Activated CD8-positive, alpha-beta T cell treated with anti-CD3 and anti-CD28 coated beads for 36 hours (primary cell): ENCODE measurements around the gene DZANK1. TPM values are rescaled to one million over a fixed set of nuclear protein-coding genes. Genes with fewer than 3 reads are reported as not detected.

Experiments used
- ATAC-seq: fragments of 200-7000 bp; cut with Tn5 transposase; one replicate; pipeline ENCODE4 v1.10.0; 2021; ENCODE audit warnings: mild to moderate bottlenecking, moderate library complexity
- CTCF ChIA-PET: fragments of 350-600 bp; sonication (Branson Sonifier 250); formaldehyde crosslinking; loops from one replicate; lab custom pipeline; 2021; ENCODE audit warnings: antibody characterized with exemption; lab: Charles Lee
- POLR2A ChIA-PET: fragments of 350-600 bp; sonication (Branson Sonifier 250); formaldehyde crosslinking; loops from one replicate; lab custom pipeline; 2021; ENCODE audit warnings: antibody characterized with exemption; lab: Charles Lee
- DNase-seq: peaks from one replicate; pipeline ENCODE4 v3.0.0-alpha.2; 2020
- H3K27ac Mint-ChIP-seq: one replicate; pipeline ENCODE4 v1.8.0; 2021; ENCODE audit warnings: mild to moderate bottlenecking, mixed read lengths
- H3K27me3 Mint-ChIP-seq: one replicate; pipeline ENCODE4 v1.8.0; 2021; ENCODE audit warnings: mixed read lengths
- H3K36me3 Mint-ChIP-seq: one replicate; pipeline ENCODE4 v1.8.0; 2021; ENCODE audit warnings: low read depth, mixed read lengths
- H3K4me1 Mint-ChIP-seq: one replicate; pipeline ENCODE4 v1.8.0; 2021; ENCODE audit warnings: low read depth, mixed read lengths
- H3K4me3 Mint-ChIP-seq: one replicate; pipeline ENCODE4 v1.8.0; 2021; ENCODE audit warnings: mild to moderate bottlenecking, moderate library complexity, mixed read lengths
- H3K9me3 Mint-ChIP-seq: one replicate; pipeline ENCODE4 v1.8.0; 2021; ENCODE audit warnings: mixed read lengths
- intact Hi-C: fragments of 100-400 bp; cut with micrococcal nuclease; formaldehyde crosslinking; loops from one replicate; pipeline ENCODE4 v1.10.0; 2022
- total RNA-seq, 2 experiments: library from RNA; stranded (reverse); gene quantifications; one replicate each; pipeline ENCODE4 v1.2.3, GENCODE V29; 2021
- TF ChIP-seq, protein P1 (sequence below): fragments of 200-600 bp; IDR thresholded peaks from one replicate; pipeline ENCODE4 v1.8.0; 2022; ENCODE audit warnings: antibody characterized with exemption, mild to moderate bottlenecking

The DZANK1 gene
- total RNA-seq, 2 experiments from 2014 or later, result 1.4 to 1.8 TPM

DNA sequence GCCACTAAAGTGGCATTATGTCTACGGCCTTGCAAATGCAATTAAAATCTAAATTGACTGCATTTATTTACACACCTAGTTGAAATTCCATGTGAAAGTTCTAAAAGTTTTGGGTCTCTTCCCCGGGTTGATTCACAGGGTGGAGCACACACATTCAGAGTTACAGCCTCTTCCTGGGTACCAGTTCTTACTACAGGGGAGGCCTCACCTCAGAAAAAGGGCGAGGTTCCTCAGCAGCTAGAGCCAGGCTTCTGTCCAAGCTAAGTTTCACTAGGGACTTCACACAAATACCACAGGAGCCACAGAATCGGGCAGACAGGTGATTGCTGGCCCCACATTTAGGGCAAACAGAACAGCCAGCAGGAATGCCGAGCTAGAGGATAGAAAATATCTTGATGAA lies 52.7 kb downstream of the DZANK1 start:
- POLR2A ChIA-PET, result no interaction called here
- CTCF ChIA-PET, result interaction anchor here (0.6 to 1.6 kb wide), 6 partner anchors 8 to 94 kb away, joined by 3 to 6 read pairs (median 4); partner anchors contain the start of genes DZANK1 and POLR3F
- intact Hi-C loops, result no loop called here

DNA sequence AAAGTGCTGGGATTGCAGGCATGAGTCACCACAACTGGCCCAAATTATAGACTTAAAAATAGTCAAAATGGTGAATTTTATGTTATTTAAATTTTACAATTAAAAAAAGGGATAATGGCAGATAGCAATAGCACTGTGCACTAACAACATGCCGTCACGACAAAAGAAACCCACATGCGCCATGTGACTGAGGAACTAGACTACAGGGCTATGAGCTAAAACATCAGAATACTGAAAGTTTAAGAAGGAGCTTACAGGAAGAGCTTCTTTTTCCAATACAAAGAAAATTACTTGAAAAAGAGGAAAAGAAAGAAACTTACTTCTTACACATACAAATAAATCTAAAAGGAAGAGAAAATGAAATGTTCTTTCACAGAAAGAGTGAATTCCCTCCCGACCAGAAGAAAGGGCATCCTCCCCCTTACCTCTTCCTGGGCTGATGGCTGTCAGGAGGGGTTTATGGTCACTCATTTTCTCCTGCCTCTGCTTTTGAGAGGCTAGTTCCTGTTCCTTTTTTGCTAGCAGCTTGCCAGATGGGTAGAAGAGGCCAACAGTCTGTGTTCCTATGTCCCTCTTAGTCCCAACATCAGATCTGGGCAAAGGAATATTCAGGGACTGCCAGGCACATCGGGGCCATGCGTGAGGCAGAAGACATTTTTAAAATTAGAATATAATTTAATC lies 54.5 kb downstream of the DZANK1 start:
- TF ChIP-seq, protein P1, sequence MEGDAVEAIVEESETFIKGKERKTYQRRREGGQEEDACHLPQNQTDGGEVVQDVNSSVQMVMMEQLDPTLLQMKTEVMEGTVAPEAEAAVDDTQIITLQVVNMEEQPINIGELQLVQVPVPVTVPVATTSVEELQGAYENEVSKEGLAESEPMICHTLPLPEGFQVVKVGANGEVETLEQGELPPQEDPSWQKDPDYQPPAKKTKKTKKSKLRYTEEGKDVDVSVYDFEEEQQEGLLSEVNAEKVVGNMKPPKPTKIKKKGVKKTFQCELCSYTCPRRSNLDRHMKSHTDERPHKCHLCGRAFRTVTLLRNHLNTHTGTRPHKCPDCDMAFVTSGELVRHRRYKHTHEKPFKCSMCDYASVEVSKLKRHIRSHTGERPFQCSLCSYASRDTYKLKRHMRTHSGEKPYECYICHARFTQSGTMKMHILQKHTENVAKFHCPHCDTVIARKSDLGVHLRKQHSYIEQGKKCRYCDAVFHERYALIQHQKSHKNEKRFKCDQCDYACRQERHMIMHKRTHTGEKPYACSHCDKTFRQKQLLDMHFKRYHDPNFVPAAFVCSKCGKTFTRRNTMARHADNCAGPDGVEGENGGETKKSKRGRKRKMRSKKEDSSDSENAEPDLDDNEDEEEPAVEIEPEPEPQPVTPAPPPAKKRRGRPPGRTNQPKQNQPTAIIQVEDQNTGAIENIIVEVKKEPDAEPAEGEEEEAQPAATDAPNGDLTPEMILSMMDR, result no peak
- DNase-seq, result no peak
- H3K27ac Mint-ChIP-seq, result no peak overlapping the region
- no peak for ATAC-seq
- POLR2A ChIA-PET, result no interaction called here
- no peak overlapping the region for H3K4me3 Mint-ChIP-seq
- no peaks in the 10 kb centered on the region for H3K36me3 Mint-ChIP-seq
- no peaks in the 10 kb centered on the region for H3K27me3 Mint-ChIP-seq
- intact Hi-C loops, result no loop called here
- peaks cover 3% of the 10 kb centered on the region for H3K4me1 Mint-ChIP-seq
- H3K9me3 Mint-ChIP-seq, result no peaks in the 10 kb centered on the region
- CTCF ChIA-PET, result interaction anchor here (1.2 to 1.3 kb wide), 2 partner anchors 13 to 148 kb away, joined by 3 to 4 read pairs; no protein-coding TSS in a partner anchor

More for the DNA sequence above, 52.7 kb downstream of the DZANK1 start:
- H3K9me3 Mint-ChIP-seq, result no peaks in the 10 kb centered on the region
- H3K27ac Mint-ChIP-seq, result no peak overlapping the region
- H3K4me1 Mint-ChIP-seq, result peaks cover 3% of the 10 kb centered on the region
- no peaks in the 10 kb centered on the region for H3K27me3 Mint-ChIP-seq
- DNase-seq (no peak), ATAC-seq (no peak)
- TF ChIP-seq, protein P1, result no peak
- H3K4me3 Mint-ChIP-seq, result no peak overlapping the region
- no peaks in the 10 kb centered on the region for H3K36me3 Mint-ChIP-seq

DNA sequence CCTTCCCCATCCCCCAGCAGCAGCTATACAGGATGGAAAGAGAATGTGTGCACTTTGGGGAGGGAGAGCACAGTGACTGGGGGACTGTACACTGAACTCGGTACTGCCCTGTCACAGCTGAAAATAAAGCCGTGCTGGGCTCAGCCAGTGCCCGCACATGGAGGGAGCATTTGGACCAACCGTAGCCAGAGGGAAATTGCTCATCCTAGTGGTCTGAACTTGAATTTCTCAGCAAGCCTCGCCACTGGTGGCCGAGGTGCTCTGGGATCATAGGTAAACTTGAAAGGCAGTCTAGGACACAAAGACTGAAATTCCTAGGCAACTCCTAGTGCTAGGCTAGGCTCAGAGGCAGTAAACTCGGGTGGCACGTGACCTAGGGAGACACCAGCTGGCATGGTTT lies 61.0 kb downstream of the DZANK1 start:
- no peaks in the 10 kb centered on the region for H3K4me1 Mint-ChIP-seq

DNA sequence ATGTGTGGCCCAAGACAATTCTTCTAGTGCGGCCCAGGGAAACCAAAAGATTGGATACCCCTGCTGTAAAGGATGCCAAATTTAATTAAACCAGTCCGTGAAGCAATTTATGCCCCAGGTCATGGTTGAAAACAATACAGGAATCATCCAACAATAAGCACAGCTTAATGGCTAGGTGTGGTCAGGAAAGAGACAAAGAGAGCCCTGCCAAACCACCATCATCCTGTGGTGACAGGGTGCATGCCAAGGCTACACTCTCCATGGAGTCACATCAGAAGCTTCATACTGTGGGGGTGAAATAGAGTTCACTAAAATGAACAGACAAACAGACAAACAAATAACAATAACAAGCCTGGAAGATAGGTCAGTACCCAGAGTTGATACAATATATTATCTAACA lies 62.7 kb downstream of the DZANK1 start:
- Mint-ChIP-seq H3K27ac (no peak overlapping the region), H3K36me3 (peaks cover 4% of the 10 kb centered on the region), H3K27me3 (no peaks in the 10 kb centered on the region), H3K9me3 (no peaks in the 10 kb centered on the region), H3K4me3 (no peak overlapping the region), H3K4me1 (no peaks in the 10 kb centered on the region)
- ChIA-PET POLR2A (no interaction called here), CTCF (interaction anchor here (0.6 to 1.4 kb wide), 2 partner anchors 9 to 26 kb away, joined by 3 read pairs; no protein-coding TSS in a partner anchor)
- no peak for ATAC-seq
- intact Hi-C loops, result no loop called here
- TF ChIP-seq, protein P1, result no peak
- DNase-seq, result no peak

More for the DNA sequence above, 61.0 kb downstream of the DZANK1 start:
- Mint-ChIP-seq H3K4me3 (no peak overlapping the region), H3K27me3 (no peaks in the 10 kb centered on the region), H3K36me3 (peaks cover 2% of the 10 kb centered on the region), H3K27ac (no peak overlapping the region), H3K9me3 (no peaks in the 10 kb centered on the region)
- DNase-seq (no peak), ATAC-seq (no peak)
- CTCF ChIA-PET, result no interaction called here
- intact Hi-C loops, result no loop called here
- POLR2A ChIA-PET, result no interaction called here
- TF ChIP-seq, protein P1, result no peak

DNA sequence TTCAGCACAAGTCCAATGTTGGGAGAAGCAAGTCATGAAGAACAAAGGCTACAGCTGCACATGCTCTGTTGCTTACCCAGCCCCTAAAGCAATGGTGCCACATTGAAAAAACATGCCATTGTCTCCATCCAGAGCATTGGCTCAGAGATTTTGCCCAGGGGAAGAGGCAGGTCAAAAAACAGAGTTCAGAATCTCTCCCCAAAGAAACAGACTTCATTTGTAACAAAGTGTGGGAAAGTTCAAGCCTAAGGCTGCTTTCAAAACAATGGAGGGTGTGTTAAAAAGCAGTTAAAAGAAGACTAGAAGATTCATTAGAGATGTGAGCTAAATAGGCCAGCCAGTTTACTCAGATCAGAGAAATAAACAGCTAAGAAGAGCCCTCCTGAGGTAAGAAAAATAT lies 63.6 kb downstream of the DZANK1 start:
- ChIA-PET CTCF (interaction anchor here (1.4 kb wide), 1 partner anchor 8 kb away, joined by 3 read pairs; no protein-coding TSS in a partner anchor), POLR2A (no interaction called here)
- DNase-seq (no peak), ATAC-seq (no peak)
- no peaks in the 10 kb centered on the region for H3K27me3 Mint-ChIP-seq
- H3K4me3 Mint-ChIP-seq, result no peak overlapping the region
- peaks cover 4% of the 10 kb centered on the region for H3K36me3 Mint-ChIP-seq
- no peaks in the 10 kb centered on the region for H3K4me1 Mint-ChIP-seq
- H3K9me3 Mint-ChIP-seq, result no peaks in the 10 kb centered on the region
- TF ChIP-seq, protein P1, result no peak
- H3K27ac Mint-ChIP-seq, result no peak overlapping the region
- intact Hi-C loops, result no loop called here
